Measurements from ENCODE around the gene EYS.

- TF ChIP-seq KAT7 (CRISPR knock-in tag; IDR thresholded peaks at IDR 0.05; ENCODE audit: borderline replicate concordance) (no peak), CTCF (CRISPR knock-in tag; IDR thresholded peaks at IDR 0.05) (no peak), ZFP1 (CRISPR knock-in tag; IDR thresholded peaks at IDR 0.05) (no peak), FOXM1 (CRISPR knock-in tag; IDR thresholded peaks at IDR 0.05) (no peak), POLR2A (IDR thresholded peaks at IDR 0.05; ENCODE audit: insufficient read depth in 1 of 2, low read depth in 2 of 2, low read length in 2 of 2) (no peak)
- TF ChIP-seq, protein P1, sequence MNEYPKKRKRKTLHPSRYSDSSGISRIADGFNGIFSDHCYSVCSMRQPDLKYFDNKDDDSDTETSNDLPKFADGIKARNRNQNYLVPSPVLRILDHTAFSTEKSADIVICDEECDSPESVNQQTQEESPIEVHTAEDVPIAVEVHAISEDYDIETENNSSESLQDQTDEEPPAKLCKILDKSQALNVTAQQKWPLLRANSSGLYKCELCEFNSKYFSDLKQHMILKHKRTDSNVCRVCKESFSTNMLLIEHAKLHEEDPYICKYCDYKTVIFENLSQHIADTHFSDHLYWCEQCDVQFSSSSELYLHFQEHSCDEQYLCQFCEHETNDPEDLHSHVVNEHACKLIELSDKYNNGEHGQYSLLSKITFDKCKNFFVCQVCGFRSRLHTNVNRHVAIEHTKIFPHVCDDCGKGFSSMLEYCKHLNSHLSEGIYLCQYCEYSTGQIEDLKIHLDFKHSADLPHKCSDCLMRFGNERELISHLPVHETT (CRISPR knock-in tag; conservative IDR thresholded peaks at IDR 0.05): no peak
These were observed 2034.4 kb downstream of the EYS start for GRCh38 chr6:63672582-63673129.

All from HepG2 (cell line).